HG02885 (cell line): ENCODE measurements around the gene SPSB4.

ENCODE experiments used
- ATAC-seq: cut with Tn5 transposase; IDR thresholded peaks from one replicate; pipeline ENCODE4 v1.9.1; 2021; ENCODE audit warnings: mild to moderate bottlenecking; ENCODE audit not compliant: unreplicated experiment, poor library complexity

Gene SPSB4

DNA sequence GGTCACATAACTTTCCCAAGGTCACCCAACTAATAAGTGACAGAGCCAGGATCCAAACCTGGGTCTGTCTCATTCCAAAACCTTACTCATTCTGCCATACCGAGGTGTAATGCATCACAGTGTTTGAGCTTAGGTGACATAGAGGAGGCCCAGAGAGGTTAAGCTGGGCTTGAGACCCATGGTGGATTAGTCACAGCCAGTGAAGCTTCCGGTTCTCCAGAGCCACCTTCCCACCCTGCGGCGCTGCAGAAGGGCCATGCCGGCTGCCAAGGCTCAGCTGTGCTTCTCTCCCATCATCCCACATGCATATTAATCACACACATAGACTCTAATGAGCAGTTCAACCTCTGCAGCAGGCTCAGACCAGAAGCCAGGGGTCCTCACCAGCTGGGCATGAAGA lies 42.2 kb downstream of the SPSB4 start:
- ATAC-seq: no peak

DNA sequence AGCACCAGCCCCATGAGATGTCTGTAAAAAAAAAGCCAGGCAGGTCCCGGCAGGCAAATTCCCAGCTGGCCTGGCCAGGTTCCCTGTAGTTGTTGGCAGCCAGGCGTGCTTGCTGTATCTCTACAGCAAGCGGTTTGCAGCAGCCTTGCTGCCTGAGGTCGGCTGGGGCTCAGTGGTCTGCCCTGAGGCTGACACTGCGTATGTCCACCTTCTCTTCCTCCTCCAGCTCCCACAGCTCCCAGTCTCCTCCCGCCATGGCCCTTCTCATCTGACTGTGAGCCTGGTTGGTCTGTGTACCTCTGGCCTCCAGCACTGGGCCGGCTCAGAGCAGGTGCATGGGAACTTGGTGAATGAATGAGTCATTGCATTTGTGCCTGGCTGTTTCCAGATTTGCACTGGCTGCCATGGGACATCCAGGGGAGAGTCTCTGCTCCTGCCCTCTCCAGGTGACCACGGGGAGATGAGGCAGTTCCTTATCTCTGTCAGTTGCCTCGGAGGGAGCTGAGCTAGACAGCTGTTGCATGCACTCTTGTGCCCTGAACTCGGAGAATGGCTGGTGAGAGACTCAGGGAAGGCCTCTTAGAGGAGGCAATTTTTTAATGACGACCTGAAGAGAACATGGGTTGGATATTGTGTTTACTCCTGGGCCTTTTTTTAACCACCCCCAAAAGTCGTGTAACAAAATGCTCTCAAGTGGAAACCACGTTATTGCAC lies 43.0 kb downstream of the SPSB4 start:
- ATAC-seq: no peak

DNA sequence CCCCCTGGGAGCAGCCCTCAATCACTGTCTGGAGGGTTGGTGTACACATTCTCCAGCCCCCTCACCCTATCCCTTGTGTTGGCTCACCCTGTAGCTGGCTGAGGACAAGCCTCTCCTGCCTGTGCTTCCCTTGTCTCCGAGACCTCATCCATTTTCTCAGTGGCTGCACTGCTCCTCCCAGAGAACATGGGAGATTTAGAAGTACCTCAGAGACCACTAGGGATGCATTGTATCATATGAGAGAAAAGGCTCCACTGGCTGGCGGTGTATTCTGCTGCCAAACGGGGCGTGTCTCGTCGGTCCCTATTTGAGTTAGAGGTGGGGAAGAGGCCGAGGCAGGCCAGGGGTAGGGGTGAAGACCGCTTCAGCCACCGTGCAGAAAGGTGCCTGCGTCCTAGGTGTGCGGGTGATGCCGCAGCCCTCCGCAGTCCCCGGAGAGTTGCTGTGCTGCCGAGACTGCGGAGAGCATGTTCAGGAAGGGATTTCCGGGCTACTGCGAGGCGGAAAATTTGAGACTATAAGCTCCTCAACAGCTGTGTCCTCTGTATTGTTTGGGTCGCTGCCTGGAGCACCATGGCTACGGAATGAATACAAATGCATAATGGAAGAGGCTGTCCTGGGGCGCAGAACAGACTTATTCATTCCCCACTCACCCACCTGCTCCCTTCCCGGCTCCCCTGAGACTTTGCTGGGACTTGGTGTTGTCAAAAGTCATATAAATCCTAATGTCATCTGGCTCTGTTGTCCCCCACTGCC lies 43.8 kb downstream of the SPSB4 start:
- no peak for ATAC-seq

- ATAC-seq: no peak
Observed at GRCh38 chr3:141095546-141095937, 44.4 kb downstream of the SPSB4 start.

DNA sequence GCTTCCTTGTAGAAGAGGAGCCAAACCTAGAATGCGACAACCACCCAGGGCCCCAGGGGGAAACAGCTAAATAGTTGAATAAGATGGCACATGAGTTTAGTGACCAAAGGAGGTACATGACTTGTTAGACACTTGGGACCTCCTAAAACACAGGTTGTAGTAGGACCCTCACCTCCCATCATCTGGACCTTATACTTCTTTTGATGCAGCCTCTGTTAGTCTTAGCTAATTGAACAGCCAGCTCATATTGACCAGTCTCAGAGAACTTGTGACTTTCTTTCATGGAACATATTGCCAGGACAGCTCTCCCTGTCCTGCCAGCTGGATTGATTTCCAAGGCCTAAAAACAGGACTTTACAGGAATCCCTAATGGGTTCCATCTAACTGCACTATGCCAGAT lies 45.0 kb downstream of the SPSB4 start:
- no peak for ATAC-seq

GRCh38 chr3:141096981-141097380 lies 45.8 kb downstream of the SPSB4 start:
- no peak for ATAC-seq

- no peak for ATAC-seq
Observed at GRCh38 chr3:141100112-141100511, 49.0 kb downstream of the SPSB4 start.

DNA sequence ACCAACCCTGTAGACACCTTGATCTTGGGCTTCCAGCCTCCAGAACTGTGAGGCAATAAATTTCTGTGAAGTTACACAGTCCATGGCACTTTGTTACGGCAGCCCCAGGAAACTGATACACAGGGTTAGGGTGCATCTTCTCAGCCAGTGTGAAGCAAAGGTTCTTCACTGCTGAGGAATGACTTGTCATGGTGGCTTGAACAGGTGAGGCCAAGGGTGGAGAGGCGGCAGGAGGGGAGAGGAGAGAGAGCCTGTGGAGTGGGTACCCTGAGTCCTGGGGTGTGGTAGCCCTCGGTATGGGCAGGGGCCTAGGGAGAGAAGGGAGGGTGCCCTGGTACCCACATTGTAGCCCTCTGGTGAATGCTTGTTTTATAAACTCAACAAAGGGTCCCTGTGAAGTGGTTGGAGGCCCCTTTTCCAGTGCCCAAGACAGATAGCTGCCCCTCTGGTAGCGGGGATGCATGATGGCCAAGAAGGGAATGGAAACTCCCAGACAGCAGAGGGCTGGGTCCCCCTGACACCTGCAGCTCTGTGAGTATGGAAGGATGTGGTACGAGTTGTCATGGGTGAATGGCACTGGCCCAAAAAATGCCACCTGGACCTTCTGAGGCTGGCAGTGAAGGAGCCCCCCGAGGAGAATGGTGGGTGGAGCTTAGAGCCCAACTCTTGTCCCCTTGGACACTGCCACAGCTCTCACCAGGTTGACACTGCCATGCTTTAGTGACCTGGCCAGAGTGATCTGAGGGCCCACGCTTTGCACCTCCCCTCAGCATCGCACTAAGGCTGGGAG lies 49.6 kb downstream of the SPSB4 start:
- ATAC-seq: no peak

DNA sequence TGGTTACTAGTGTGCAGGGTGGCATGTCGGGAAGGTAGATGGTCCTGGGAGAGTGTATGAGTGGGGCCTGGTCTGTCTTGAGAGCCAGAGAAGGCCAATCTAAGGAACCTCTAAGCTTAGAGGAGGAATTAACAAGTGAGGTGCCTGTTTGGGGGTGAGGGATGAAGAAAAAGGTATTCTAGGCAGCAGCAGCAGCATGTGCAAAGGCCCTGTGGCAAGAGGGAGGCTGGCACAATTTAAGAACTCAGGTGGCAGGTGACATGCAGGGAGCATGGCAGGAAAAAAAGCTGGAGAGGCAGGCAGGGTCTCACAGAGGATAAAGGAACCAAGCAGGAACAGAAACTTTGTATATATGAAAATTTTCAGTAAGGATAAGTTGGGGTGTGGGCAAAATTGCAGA lies 51.2 kb downstream of the SPSB4 start:
- ATAC-seq: no peak

- ATAC-seq: no peak
Observed at GRCh38 chr3:141103067-141103466, 51.9 kb downstream of the SPSB4 start.

- no peak for ATAC-seq
Observed at GRCh38 chr3:141103503-141103902, 52.4 kb downstream of the SPSB4 start.

- ATAC-seq: no peak
Observed at GRCh38 chr3:141104151-141104821, 53.1 kb downstream of the SPSB4 start.

DNA sequence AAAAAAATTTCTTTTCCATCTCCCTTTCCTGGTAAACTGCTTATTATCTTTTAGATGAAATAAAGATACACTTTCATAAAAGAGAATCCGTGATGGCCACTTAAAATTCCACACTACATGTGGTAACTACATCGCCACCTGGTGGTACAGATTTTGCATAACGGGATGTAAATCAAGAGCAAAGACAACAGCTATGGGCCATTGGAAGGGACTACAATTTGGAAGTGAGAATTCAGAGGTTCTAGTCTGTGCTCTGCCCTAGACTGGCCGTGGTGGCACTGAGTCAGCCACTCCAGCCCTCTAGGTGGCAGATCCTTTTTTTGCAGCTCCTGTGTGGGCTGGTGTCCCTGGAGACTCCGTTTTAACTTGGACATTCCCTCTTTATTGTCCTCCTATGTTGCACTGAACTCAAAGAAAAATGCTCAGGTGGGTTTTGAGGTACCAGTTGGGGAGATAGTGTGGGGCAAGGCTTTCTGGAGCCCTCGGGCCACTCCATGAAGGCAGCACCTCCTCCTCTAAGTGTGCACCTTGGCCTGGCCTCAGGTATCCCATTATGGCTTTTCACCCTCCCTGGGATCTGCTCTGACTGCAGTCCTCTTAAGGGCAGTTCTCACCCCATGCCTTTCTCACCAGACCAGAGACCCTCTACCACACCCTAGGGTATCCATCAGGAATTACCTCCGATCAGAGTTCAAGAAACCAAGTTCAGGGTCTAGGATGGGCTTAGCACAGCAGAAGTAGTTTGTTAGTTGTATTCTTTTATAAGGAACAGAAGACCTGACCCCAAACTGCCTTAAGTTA lies 54.9 kb downstream of the SPSB4 start:
- peak; percentile 85 for ATAC-seq

DNA sequence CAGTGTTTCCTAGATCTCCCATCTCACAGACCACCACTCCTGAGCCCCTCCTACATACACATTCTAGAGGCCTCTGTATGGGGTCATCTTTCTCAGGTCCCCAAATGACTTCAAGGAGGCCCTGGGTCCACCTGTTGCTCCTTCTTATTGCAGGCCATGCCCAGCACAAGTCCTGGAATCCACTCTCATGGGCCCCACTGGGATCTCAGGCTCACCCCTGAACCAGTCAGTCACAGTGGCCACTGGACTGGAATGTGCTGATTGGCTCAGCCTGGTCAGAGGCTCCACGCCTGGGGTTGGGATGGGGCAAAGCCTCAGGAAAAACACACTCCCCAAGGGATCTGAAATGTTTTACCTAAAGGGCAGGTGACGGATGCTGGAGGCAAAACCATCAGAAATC lies 55.7 kb downstream of the SPSB4 start:
- no peak for ATAC-seq

- no peak for ATAC-seq
Observed at GRCh38 chr3:141108039-141108438, 56.9 kb downstream of the SPSB4 start.

DNA sequence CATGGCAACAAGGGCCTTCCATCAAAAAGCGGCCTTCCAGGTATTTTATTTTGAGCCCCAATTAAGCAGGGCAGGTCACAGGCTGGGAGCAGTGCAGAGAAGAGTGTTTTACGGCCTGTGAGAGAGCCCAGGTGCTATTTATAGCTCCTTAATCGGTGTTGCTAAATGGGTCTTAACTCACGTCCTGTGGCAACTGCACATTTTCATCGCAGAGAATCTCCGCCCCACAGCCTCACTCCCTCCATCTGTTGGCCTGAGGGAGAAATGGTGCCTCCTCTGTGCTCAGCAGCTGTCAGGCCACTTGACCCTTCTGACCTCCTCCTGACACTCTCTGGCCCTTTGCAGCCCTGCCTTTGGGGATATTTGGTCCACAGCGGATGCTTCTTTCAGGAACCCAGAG lies 58.6 kb downstream of the SPSB4 start:
- ATAC-seq: no peak

DNA sequence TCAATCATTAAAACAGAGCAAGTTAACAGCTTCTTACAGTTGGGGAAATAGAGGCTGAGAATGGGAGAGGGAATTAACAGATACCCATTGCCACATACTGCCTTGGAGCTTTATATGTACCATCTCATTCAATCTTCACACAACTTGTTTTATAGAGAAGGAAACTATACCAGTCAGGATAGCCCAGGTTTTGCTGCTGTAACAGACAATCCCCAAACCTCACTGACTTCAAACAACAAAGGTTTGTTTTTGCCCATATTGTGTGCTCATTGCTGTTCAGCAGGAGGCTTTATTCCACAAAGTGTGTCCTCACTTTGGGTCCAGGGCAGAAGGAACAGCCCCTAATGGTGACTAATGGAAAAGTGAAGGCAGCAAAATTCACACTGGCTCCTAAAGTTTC lies 59.2 kb downstream of the SPSB4 start:
- ATAC-seq: no peak

DNA sequence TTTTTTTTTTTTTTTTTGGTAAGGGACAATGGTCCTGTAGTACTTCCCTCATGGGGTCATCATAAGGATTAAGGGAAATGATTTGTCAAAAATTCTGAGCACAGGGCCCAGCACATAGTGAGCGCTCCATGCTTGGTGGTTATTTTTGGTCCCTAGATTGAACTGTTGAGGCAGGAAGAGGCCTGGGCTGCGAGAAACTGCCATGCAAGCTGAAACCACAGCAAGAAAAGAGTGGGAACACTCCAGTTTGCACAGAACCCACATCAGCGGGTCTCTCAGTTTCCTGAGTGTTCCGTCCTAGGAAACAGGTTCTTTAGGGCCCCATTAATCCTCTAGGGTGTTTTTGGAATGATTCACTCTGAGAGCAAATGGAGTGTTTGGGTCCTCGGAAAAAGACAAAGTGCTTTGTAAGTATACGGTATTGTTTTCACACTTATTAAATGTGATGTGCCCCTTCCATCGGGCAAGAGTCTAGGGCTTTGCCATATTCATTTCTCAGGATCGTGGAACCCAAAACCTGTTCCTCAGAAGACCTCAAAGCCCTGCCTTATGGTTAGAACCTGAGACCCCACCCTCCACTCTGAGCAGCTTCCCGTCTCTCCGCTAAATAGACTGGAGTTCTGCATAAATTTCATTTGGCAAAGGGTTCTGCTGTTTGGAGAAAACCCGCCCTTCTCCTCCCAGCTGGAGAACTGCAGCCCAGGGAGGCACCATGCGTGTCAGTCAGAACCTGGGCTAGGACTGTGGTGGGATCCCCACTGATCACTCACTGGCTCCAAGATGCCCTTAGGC lies 60.4 kb downstream of the SPSB4 start:
- no peak for ATAC-seq

- no peak for ATAC-seq
Observed at GRCh38 chr3:141112686-141113297, 61.6 kb downstream of the SPSB4 start.
